K562 (cell line): ENCODE measurements around the gene PRELID3B. TPM values are rescaled to one million over a fixed set of nuclear protein-coding genes. Genes with fewer than 3 reads are reported as not detected.

Experiments used
- ARID3B ChIP-seq: fragments of 250-450 bp; sonication (Bioruptor Pico); IDR thresholded peaks from 2 replicates; pipeline ENCODE4 v1.4.0; 2020; ENCODE audit warnings: borderline replicate concordance
- CGGBP1 ChIP-seq: fragments of 250-450 bp; sonication (Bioruptor Pico); IDR thresholded peaks from 2 replicates; pipeline ENCODE4 v1.9.0; 2021; ENCODE audit warnings: mild to moderate bottlenecking
- ELF1 ChIP-seq: fragments of 200-800 bp; sonication (Bioruptor generic); IDR thresholded peaks from 2 replicates; pipeline ENCODE4 v1.6.1; 2016; ENCODE audit warnings: missing genetic modification characterization, missing compliant biosample characterization
- ESRRA ChIP-seq: fragments of 450-650 bp; IDR thresholded peaks from 2 replicates; pipeline ENCODE4 v1.6.1; 2014; ENCODE audit warnings: low read depth, mild to moderate bottlenecking, moderate library complexity, borderline replicate concordance
- FOXJ3 ChIP-seq: sonication (generic); formaldehyde crosslinking; IDR thresholded peaks from 2 replicates; pipeline ENCODE4 v1.4.0; 2020; ENCODE audit warnings: mild to moderate bottlenecking, missing genetic modification reagents
- HNRNPH1 ChIP-seq: fragments of 200-400 bp; formaldehyde crosslinking; optimal IDR thresholded peaks from 2 replicates; pipeline ENCODE3; 2017; ENCODE audit warnings: low read depth, mild to moderate bottlenecking, low read length, moderate library complexity
- NCOA1 ChIP-seq: fragments of 450-650 bp; IDR thresholded peaks from 2 replicates; pipeline ENCODE4 v1.6.1; 2016; ENCODE audit warnings: low read depth
- NR2C1 ChIP-seq, 2 experiments: fragments of 450-650 bp; IDR thresholded peaks; 2 replicates each; pipeline ENCODE4 v1.6.1; 2017; ENCODE audit warnings: mild to moderate bottlenecking in 2 of 2, antibody characterized with exemption in 1 of 2, inconsistent platforms in 1 of 2, missing compliant biosample characterization in 1 of 2, missing genetic modification characterization in 1 of 2
- ZC3H11A ChIP-seq: IDR thresholded peaks from 2 replicates; pipeline ENCODE4 v1.6.1; 2012; ENCODE audit warnings: low read depth, low read length, improper control_type of control experiment
- ZNF263 ChIP-seq: sonication (generic); formaldehyde crosslinking; IDR thresholded peaks from 2 replicates; pipeline ENCODE4 v1.8.0; 2022; ENCODE audit warnings: mild to moderate bottlenecking, missing genetic modification reagents, borderline replicate concordance
- ZNF592 ChIP-seq: fragments of 450-650 bp; IDR thresholded peaks from 2 replicates; pipeline ENCODE4 v1.6.1; 2017; ENCODE audit warnings: antibody characterized with exemption, mild to moderate bottlenecking
- ZNF740 ChIP-seq, 3 experiments: fragments of 200-800 bp in 1 of 3; sonication (Bioruptor generic) in 1 of 3; sonication (generic) in 1 of 3; formaldehyde crosslinking in 1 of 3; IDR thresholded peaks; 2 replicates each; pipeline versions ENCODE4 v1.6.1 to v1.8.0; 2016 to 2022; ENCODE audit warnings: mild to moderate bottlenecking in 2 of 3, missing compliant biosample characterization in 2 of 3, missing genetic modification characterization in 2 of 3, missing genetic modification reagents in 1 of 3
- ZNF77 ChIP-seq: fragments of 250-450 bp; sonication (Bioruptor Pico); IDR thresholded peaks from 2 replicates; pipeline ENCODE4 v1.5.0; 2020
- polyA plus RNA-seq, 8 experiments: library from polyadenylated mRNA; depleted of rRNA in 4 of 8; stranded (reverse) in 5 of 8; unstranded in 3 of 8; fragments of >200 nt; fragmentation: Nextera tagmentation in 2 of 8; fragmentation: Illumina TruSeq in 1 of 8; extraction: Ambion mirVana in 2 of 8; extraction: Trizol in 1 of 8; gene quantifications; 2 replicates each; pipeline versions ENCODE4 v1.2.1 to v1.2.3, GENCODE V29; 2011 to 2014; ENCODE audit warnings: inconsistent platforms in 1 of 8, missing spikeins in 1 of 8
- total RNA-seq, 7 experiments: library from RNA; depleted of rRNA in 6 of 7; stranded (reverse); fragments of >200 nt in 6 of 7; fragmentation: Illumina TruSeq in 2 of 7; extraction: Trizol in 2 of 7; gene quantifications; 2 replicates each; pipeline versions ENCODE4 v1.2.1 to v1.2.3, GENCODE V29; 2011 to 2021; ENCODE audit warnings: low replicate concordance in 1 of 7
- TF ChIP-seq, protein P1 (sequence below): sonication (generic); formaldehyde crosslinking; IDR thresholded peaks from 2 replicates; pipeline ENCODE4 v1.9.0; 2022; ENCODE audit warnings: mild to moderate bottlenecking, missing genetic modification reagents
- TF ChIP-seq, protein P2 (sequence below): sonication (generic); formaldehyde crosslinking; IDR thresholded peaks from 2 replicates; pipeline ENCODE4 v1.8.0; 2022; ENCODE audit warnings: mild to moderate bottlenecking, missing genetic modification reagents, borderline replicate concordance

The PRELID3B gene
- total and polyA plus RNA-seq, 9 of the 15 experiments (the other 6 are each of a cell fraction or from before 2014, with no cell fraction given), result 77.0 to 186 (median 101) TPM

DNA sequence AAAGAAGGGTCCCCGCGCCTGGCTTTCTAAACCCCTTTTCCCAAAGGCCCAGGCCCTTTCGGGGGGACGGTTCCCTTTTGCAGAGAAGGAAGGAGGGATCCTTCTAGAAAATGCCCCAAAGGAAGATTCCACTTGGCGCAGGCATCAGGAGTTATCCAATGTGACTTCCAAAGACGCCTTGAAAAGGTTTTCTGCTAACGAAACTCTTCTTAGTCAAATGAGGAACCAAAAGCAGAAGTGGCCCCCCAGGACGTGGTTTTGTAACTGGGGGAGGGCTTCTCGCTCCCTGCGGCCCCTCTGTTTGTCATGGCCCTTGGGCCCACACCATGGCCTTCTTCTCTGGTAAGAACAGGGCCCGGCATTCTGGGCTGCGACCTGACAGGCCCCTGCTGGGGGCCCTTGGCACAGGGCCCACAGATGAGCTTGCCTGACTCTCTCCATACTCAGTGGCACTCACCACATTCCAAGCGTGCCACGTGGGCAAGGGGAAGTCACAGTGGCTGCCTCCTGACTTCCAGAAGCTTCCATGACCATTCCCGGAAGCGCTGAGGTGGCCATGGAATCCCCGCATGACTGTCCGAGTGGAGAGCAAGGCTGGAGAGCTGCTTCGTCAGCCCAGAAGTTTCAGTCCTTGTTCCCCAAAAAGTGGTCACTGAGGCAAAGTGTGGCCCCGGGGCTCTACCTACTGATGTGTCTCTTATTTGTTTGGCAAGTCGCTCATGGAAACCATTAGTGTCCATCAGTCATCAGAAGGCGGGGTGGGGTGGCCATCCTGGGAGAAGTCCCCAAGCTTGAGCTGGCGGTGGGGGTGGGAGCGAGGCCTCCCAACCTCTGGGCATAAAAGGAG, 34.7 kb downstream of the PRELID3B start (continued):
- peak; percentile 59; the same call in 1 of the 2 replicates for TF ChIP-seq ZNF592
- no peak for TF ChIP-seq ARID3B (CRISPR knock-in tag)
- no peak for TF ChIP-seq HNRNPH1
- TF ChIP-seq ZNF77 (CRISPR knock-in tag), result no peak
- TF ChIP-seq, protein P1, sequence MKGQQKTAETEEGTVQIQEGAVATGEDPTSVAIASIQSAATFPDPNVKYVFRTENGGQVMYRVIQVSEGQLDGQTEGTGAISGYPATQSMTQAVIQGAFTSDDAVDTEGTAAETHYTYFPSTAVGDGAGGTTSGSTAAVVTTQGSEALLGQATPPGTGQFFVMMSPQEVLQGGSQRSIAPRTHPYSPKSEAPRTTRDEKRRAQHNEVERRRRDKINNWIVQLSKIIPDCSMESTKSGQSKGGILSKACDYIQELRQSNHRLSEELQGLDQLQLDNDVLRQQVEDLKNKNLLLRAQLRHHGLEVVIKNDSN (CRISPR knock-in tag), result 0 out of 2 replicates have a peak, but pooled peaks have one; percentile 38
- TF ChIP-seq ESRRA, result no peak
- no peak for TF ChIP-seq CGGBP1
- TF ChIP-seq ELF1, result no peak
- no peak for TF ChIP-seq ZNF263 (CRISPR knock-in tag)
- no peak for TF ChIP-seq NCOA1
- TF ChIP-seq ZC3H11A, result no peak
- TF ChIP-seq NR2C1 (IDR thresholded peaks at IDR 0.05), result 0 out of 2 replicates have a peak, but pooled peaks have one; percentile 9
- TF ChIP-seq NR2C1 (tag; IDR thresholded peaks at IDR 0.05), result no peak
- no peak for TF ChIP-seq ZNF740 (CRISPR knock-in tag; IDR thresholded peaks at IDR 0.05)
- 0 out of 4 replicates have a peak, but pooled peaks of 1 of the 2 experiments have one; percentile 21 for TF ChIP-seq ZNF740 (tag; IDR thresholded peaks at IDR 0.05)
- TF ChIP-seq FOXJ3 (CRISPR knock-in tag), result no peak
- TF ChIP-seq, protein P2, sequence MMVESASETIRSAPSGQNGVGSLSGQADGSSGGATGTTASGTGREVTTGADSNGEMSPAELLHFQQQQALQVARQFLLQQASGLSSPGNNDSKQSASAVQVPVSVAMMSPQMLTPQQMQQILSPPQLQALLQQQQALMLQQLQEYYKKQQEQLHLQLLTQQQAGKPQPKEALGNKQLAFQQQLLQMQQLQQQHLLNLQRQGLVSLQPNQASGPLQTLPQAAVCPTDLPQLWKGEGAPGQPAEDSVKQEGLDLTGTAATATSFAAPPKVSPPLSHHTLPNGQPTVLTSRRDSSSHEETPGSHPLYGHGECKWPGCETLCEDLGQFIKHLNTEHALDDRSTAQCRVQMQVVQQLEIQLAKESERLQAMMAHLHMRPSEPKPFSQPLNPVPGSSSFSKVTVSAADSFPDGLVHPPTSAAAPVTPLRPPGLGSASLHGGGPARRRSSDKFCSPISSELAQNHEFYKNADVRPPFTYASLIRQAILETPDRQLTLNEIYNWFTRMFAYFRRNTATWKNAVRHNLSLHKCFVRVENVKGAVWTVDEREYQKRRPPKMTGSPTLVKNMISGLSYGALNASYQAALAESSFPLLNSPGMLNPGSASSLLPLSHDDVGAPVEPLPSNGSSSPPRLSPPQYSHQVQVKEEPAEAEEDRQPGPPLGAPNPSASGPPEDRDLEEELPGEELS, result no peak
